Measurements from ENCODE around the gene FSHB.

DNA sequence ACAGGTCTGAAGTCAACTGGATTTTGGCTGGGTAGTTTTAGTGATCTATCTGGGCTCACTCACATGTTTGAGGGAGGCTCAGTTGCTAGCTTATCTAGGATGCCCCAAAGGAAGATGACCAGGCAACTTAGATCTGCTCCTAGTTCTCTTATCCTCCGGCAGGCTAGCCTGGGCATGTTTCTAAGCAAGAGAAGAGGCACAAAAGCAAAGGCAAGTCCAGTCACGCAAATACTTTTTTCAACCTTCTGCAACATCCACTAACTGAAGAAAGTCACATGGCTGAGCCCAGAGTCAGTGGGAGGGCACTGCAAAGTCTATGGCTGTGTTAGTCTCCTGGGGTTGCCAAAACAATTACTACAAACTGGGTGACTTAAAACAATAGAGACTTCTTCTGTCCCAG is 32.9 kb upstream of the FSHB start:
- TF ChIP-seq, protein P1, sequence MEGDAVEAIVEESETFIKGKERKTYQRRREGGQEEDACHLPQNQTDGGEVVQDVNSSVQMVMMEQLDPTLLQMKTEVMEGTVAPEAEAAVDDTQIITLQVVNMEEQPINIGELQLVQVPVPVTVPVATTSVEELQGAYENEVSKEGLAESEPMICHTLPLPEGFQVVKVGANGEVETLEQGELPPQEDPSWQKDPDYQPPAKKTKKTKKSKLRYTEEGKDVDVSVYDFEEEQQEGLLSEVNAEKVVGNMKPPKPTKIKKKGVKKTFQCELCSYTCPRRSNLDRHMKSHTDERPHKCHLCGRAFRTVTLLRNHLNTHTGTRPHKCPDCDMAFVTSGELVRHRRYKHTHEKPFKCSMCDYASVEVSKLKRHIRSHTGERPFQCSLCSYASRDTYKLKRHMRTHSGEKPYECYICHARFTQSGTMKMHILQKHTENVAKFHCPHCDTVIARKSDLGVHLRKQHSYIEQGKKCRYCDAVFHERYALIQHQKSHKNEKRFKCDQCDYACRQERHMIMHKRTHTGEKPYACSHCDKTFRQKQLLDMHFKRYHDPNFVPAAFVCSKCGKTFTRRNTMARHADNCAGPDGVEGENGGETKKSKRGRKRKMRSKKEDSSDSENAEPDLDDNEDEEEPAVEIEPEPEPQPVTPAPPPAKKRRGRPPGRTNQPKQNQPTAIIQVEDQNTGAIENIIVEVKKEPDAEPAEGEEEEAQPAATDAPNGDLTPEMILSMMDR (IDR thresholded peaks at IDR 0.05; ENCODE audit: poor library complexity, severe bottlenecking) = no peak
- no peak for TF ChIP-seq POLR2AphosphoS5 (IDR thresholded peaks at IDR 0.05)

Data from neural cell (in vitro differentiated cells).